Panc1 (cell line): ENCODE measurements around the gene FGF21. TPM values are rescaled to one million over a fixed set of nuclear protein-coding genes. Genes with fewer than 3 reads are reported as not detected.

Source experiments
- ATAC-seq: fragments of 200-7000 bp; cut with Tn5 transposase; 2 replicates; pipeline ENCODE4 v1.9.1; 2020; ENCODE audit warnings: mild to moderate bottlenecking, moderate library complexity
- BruUV-seq: library from RNA; stranded (reverse); fragments of 400-500 nt; replicated peaks from 2 replicates; lab custom pipeline; 2021; lab: Mats Ljungman, UMichigan
- CTCF ChIA-PET: fragments of 300-600 bp; sonication (Branson Sonifier 250); formaldehyde crosslinking; loops from one replicate; lab custom pipeline; 2022; ENCODE audit warnings: antibody characterized with exemption; lab: Charles Lee
- POLR2A ChIA-PET: fragments of 300-600 bp; sonication (Branson Sonifier 250); formaldehyde crosslinking; loops from one replicate; lab custom pipeline; 2022; ENCODE audit warnings: antibody characterized with exemption; lab: Charles Lee
- DNase-seq: peaks from one replicate; pipeline ENCODE4 v3.0.0-alpha.2; 2010; ENCODE audit warnings: low read depth, low spot score
- H3K27ac ChIP-seq: 2 replicates; pipeline ENCODE4 v1.5.1; 2011; ENCODE audit warnings: mild to moderate bottlenecking, low read length, inconsistent platforms
- H3K27me3 ChIP-seq: fragments of 200-500 bp; sonication (Bioruptor generic); 2 replicates; pipeline ENCODE4 v1.6.0; 2014; ENCODE audit warnings: low read length, inconsistent platforms; ENCODE audit not compliant: control insufficient read depth, insufficient read depth
- H3K36me3 ChIP-seq: fragments of 200-500 bp; sonication (Bioruptor generic); 2 replicates; pipeline ENCODE4 v1.5.1; 2014; ENCODE audit warnings: inconsistent platforms, mild to moderate bottlenecking, low read length, moderate library complexity; ENCODE audit not compliant: control insufficient read depth, insufficient read depth
- H3K4me1 ChIP-seq: 2 replicates; pipeline ENCODE4 v1.5.1; 2011; ENCODE audit warnings: inconsistent platforms, mild to moderate bottlenecking, low read length, moderate library complexity; ENCODE audit not compliant: control insufficient read depth, insufficient read depth
- H3K4me3 ChIP-seq, 2 experiments: 2 replicates each; pipeline ENCODE4 v1.5.1; 2011 to 2012; ENCODE audit warnings: low read depth in 2 of 2, low read length in 2 of 2, mild to moderate bottlenecking in 2 of 2, inconsistent platforms in 1 of 2, moderate library complexity in 1 of 2
- H3K9me3 ChIP-seq: fragments of 200-500 bp; sonication (Bioruptor generic); 2 replicates; pipeline ENCODE4 v1.5.1; 2014; ENCODE audit warnings: low read depth, mild to moderate bottlenecking, inconsistent platforms, low read length, moderate library complexity; ENCODE audit not compliant: control insufficient read depth, insufficient read depth
- CTCF ChIP-seq: fragments of 450-650 bp; IDR thresholded peaks from 2 replicates; pipeline ENCODE4 v1.5.1; 2017; ENCODE audit warnings: mild to moderate bottlenecking
- POLR2AphosphoS5 ChIP-seq: IDR thresholded peaks from 2 replicates; pipeline ENCODE4 v1.6.1; 2012; ENCODE audit warnings: mild to moderate bottlenecking, low read depth, low read length, moderate library complexity
- REST ChIP-seq, 2 experiments: IDR thresholded peaks; 2 replicates each; pipeline ENCODE4 v1.6.1; 2011 to 2012; ENCODE audit warnings: low read depth in 2 of 2, control low read depth in 1 of 2, low read length in 1 of 2, mild to moderate bottlenecking in 1 of 2, moderate library complexity in 1 of 2; ENCODE audit not compliant: insufficient read depth in 1 of 2
- SIN3A ChIP-seq: IDR thresholded peaks from 2 replicates; pipeline ENCODE4 v1.6.1; 2012; ENCODE audit warnings: low read depth, mild to moderate bottlenecking, low read length, moderate library complexity, borderline replicate concordance; ENCODE audit not compliant: insufficient read depth
- TCF7L2 ChIP-seq: IDR thresholded peaks from 2 replicates; pipeline ENCODE4 v1.6.1; 2011; ENCODE audit warnings: mild to moderate bottlenecking, low read depth, low read length, inconsistent platforms
- in situ Hi-C: cut with HindIII; loops from 2 replicates; pipeline ENCODE4 v1.10.0; 2016; ENCODE audit warnings: low sequenced_read_pairs, low pct_unique_long_range_greater_than_20kb
- intact Hi-C: fragments of 100-400 bp; cut with micrococcal nuclease; formaldehyde crosslinking; loops from one replicate; pipeline ENCODE4 v1.10.0; 2022; ENCODE audit not compliant: unreplicated experiment
- total RNA-seq: library from RNA; stranded (reverse); gene quantifications from one replicate; pipeline ENCODE4 v1.2.1, GENCODE V29; 2021; ENCODE audit not compliant: unreplicated experiment

Gene FGF21
- total RNA-seq, 1 experiment from 2014 or later = not detected

DNA sequence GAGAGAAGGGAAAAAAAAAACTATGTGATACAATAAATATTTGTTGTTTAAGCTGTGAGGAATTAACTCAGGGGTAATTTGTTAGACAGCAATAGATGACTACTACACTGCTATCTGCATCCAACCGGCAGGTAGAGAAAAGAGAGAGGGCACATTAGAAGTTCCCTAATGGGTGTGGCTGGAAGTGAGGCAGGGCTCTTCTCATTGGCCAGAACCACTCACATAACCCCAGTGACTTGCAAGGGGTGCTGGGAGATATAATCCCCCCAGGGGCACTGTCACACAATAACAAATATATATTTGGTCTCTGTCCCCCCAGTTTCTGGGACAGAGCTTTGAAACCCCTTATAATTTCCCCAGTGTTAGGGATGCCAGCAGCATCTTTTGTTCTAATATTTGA, 24.3 kb downstream of the FGF21 start:
- H3K9me3 ChIP-seq = no peaks in the 10 kb centered on the region
- DNase-seq (no peak), ATAC-seq (no peak)
- in situ Hi-C loops = no loop called here
- H3K27ac ChIP-seq = no peak overlapping the region
- H3K36me3 ChIP-seq = no peaks in the 10 kb centered on the region
- no TSS peak for BruUV-seq
- ChIA-PET CTCF (interaction anchor here (1.1 kb wide), 1 partner anchor 63 kb away, joined by 8 read pairs; no protein-coding TSS in a partner anchor), POLR2A (interaction anchor here (0.6 kb wide), 1 partner anchor 35 kb away, joined by 3 read pairs; no protein-coding TSS in a partner anchor)
- no peaks in the 10 kb centered on the region for H3K27me3 ChIP-seq
- H3K4me3 ChIP-seq = no peak overlapping the region
- intact Hi-C loops = loop anchor here (10.0 kb wide), 1 partner anchor 195 kb away; no protein-coding TSS in a partner anchor
- TF ChIP-seq POLR2AphosphoS5 (no peak), CTCF (no peak), SIN3A (no peak), TCF7L2 (no peak), REST (IDR thresholded peaks at IDR 0.05; ENCODE audit: insufficient read depth in 1 of 2, low read depth in 2 of 2, low read length in 1 of 2) (no peak)
- H3K4me1 ChIP-seq = no peaks in the 10 kb centered on the region

DNA sequence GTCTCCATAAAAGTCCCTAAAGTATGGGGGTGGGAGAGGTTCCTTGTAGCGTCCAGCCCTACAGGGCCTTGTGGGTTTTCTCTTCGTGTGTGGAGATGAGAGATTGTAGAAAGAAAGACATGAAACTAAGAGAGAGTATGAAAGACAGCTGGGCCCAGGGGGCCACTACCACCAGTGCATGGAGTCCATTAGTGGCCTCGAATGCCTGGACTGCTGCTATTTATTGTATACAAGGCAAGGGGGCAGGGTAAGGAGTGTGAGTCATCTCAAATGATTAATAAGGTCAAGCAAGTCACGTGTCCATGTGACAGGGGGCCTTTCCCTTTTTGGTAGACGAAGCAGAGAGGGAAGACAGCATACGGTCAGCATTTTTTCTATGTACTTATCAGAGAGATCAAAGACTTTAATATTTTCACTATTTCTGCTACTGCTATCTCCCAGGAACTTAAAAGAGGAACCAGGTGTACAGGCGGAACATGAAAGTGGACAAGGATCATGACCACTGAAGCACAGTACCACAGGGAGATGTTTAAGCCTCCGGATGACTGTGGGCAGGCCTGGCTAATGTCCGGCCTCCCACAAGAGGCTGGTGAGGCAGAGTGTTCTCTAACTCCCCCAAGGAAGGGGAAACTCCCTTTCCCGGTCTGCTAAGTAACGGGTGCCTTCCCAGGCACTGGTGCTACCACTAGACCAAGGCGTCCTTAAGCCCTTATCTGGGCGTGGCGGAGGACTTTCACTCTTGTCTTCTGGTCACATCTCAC, 25.5 kb downstream of the FGF21 start:
- Histone ChIP-seq H3K4me1 (no peaks in the 10 kb centered on the region), H3K4me3 (no peak overlapping the region), H3K27ac (no peak overlapping the region), H3K27me3 (no peaks in the 10 kb centered on the region), H3K36me3 (no peaks in the 10 kb centered on the region), H3K9me3 (no peaks in the 10 kb centered on the region)
- TF ChIP-seq CTCF (no peak), SIN3A (no peak), TCF7L2 (no peak), REST (IDR thresholded peaks at IDR 0.05; ENCODE audit: insufficient read depth in 1 of 2, low read depth in 2 of 2, low read length in 1 of 2) (no peak)
- intact Hi-C loops = loop anchor here (10.0 kb wide), 1 partner anchor 194 kb away; no protein-coding TSS in a partner anchor
- ChIA-PET CTCF (no interaction called here), POLR2A (no interaction called here)
- DNase-seq (no peak), ATAC-seq (0 out of 2 replicates have a peak, but pooled peaks have one; percentile 19)
- BruUV-seq = no TSS peak
- in situ Hi-C loops = no loop called here
